Measurements from ENCODE around the gene ALG9.

The ALG9 gene

DNA sequence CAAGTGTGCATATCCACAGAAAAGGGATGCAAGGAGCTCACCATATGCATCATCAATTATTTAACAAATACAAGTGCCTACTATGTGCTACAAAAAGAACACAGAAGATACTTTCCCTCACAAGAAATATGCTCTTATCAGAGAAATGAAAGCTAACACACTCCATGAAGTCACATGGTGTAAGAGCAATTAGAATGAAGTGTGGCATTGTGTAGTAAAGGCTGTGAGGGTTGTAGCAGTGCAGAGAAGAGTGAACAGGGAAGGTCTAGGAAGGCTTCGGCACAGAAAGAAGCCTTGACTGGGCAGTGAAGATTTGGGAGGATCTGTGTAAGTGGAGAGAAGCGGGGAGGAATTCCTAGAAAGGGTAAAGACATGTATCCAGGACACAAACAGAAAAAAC lies 127.7 kb downstream of the ALG9 start:
- H2AFZ ChIP-seq (ENCODE audit: low read length), result no peak overlapping the region
- H3F3A ChIP-seq (ENCODE audit: low read depth), result no peaks in the 10 kb centered on the region
- H3K4me1 ChIP-seq (ENCODE audit: insufficient read depth, low read length, poor library complexity, severe bottlenecking), result peaks cover 5% of the 10 kb centered on the region
- H3K4me3 ChIP-seq (ENCODE audit: low read length, poor library complexity, severe bottlenecking), result no peak overlapping the region
- H4K20me1 ChIP-seq (ENCODE audit: insufficient read depth, low read length, poor library complexity, severe bottlenecking), result peaks cover 6% of the 10 kb centered on the region
- peaks cover 88% of the 10 kb centered on the region; the same call in 1 of the 2 replicates for H3K36me3 ChIP-seq (ENCODE audit: insufficient read depth, low read length)
- no peaks in the 10 kb centered on the region; the same call in 1 of the 2 replicates for H3K79me2 ChIP-seq (ENCODE audit: insufficient read depth, low read length)
- no peaks in the 10 kb centered on the region for H3K27me3 ChIP-seq (ENCODE audit: insufficient read depth, low read length, poor library complexity, severe bottlenecking)
- no peak overlapping the region for H3K9ac ChIP-seq (ENCODE audit: low read depth, low read length, poor library complexity, severe bottlenecking)
- H3K9me2 ChIP-seq (replicated peaks; ENCODE audit: low read depth, low read length), result no peaks in the 10 kb centered on the region
- H3K9me3 ChIP-seq (ENCODE audit: insufficient read depth, low read depth, low read length), result no peaks in the 10 kb centered on the region
- TF ChIP-seq, protein P1, sequence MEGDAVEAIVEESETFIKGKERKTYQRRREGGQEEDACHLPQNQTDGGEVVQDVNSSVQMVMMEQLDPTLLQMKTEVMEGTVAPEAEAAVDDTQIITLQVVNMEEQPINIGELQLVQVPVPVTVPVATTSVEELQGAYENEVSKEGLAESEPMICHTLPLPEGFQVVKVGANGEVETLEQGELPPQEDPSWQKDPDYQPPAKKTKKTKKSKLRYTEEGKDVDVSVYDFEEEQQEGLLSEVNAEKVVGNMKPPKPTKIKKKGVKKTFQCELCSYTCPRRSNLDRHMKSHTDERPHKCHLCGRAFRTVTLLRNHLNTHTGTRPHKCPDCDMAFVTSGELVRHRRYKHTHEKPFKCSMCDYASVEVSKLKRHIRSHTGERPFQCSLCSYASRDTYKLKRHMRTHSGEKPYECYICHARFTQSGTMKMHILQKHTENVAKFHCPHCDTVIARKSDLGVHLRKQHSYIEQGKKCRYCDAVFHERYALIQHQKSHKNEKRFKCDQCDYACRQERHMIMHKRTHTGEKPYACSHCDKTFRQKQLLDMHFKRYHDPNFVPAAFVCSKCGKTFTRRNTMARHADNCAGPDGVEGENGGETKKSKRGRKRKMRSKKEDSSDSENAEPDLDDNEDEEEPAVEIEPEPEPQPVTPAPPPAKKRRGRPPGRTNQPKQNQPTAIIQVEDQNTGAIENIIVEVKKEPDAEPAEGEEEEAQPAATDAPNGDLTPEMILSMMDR (conservative IDR thresholded peaks at IDR 0.05; ENCODE audit: low read length), result no peak
- no peak for TF ChIP-seq EZH2phosphoT487 (IDR thresholded peaks at IDR 0.05; ENCODE audit: borderline replicate concordance)
- H3K4me2 ChIP-seq (ENCODE audit: low read depth, low read length, poor library complexity, severe bottlenecking), result no peak overlapping the region

DNA sequence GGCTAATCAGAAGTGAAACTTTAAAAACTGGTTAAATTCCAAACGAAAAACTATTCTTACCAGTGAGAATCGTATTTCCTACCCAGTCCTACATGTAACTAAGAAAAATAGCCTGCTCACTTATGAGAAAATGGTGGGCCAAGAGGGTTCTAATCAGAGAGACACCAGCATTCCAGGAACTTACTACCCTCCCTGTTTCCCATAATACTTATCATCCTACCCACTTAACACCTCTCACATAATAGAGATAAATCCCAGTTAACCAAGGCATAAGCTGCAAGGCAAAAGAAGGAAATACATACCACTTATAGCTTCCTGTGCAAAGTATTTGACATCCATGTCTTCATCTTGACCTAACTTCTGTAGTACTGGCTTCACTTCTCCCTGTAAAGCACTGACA lies 129.6 kb downstream of the ALG9 start:
- peaks cover 77% of the 10 kb centered on the region; the same call in 1 of the 2 replicates for H3K36me3 ChIP-seq (ENCODE audit: insufficient read depth, low read length)

DNA sequence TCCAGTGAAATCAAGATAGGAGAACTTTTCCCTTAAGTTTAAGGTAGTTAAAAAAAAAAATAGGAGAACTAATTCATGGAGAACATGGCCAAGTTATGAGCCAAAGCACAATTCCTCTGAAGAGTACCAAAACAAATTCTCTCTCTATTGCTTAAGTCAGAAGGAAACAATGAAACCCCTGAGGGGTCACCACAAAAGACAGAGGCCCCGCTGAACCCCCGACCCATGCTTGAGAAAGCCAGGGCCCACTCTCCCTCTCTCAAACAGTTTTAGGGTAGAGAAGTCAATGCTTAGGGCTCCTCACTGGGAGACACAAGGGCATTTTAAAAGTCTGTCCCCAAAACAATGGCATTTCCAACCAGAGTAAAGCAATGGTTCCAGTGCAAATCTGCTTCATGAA lies 132.1 kb downstream of the ALG9 start:
- Histone ChIP-seq H3K9me3 (ENCODE audit: insufficient read depth, low read depth, low read length) (no peaks in the 10 kb centered on the region), H3K4me2 (ENCODE audit: low read depth, low read length, poor library complexity, severe bottlenecking) (no peak overlapping the region), H3K27me3 (ENCODE audit: insufficient read depth, low read length, poor library complexity, severe bottlenecking) (no peaks in the 10 kb centered on the region), H3K79me2 (ENCODE audit: insufficient read depth, low read length) (no peaks in the 10 kb centered on the region), H3K36me3 (ENCODE audit: insufficient read depth, low read length) (peaks cover 58% of the 10 kb centered on the region; the same call in 1 of the 2 replicates), H2AFZ (ENCODE audit: low read length) (no peak overlapping the region), H4K20me1 (ENCODE audit: insufficient read depth, low read length, poor library complexity, severe bottlenecking) (no peaks in the 10 kb centered on the region), H3F3A (ENCODE audit: low read depth) (no peaks in the 10 kb centered on the region), H3K9me2 (replicated peaks; ENCODE audit: low read depth, low read length) (no peaks in the 10 kb centered on the region), H3K4me1 (ENCODE audit: insufficient read depth, low read length, poor library complexity, severe bottlenecking) (peaks cover 5% of the 10 kb centered on the region), H3K9ac (ENCODE audit: low read depth, low read length, poor library complexity, severe bottlenecking) (no peak overlapping the region), H3K4me3 (ENCODE audit: low read length, poor library complexity, severe bottlenecking) (no peak overlapping the region)
- TF ChIP-seq EZH2phosphoT487 (IDR thresholded peaks at IDR 0.05; ENCODE audit: borderline replicate concordance), result no peak
- TF ChIP-seq, protein P1 (conservative IDR thresholded peaks at IDR 0.05; ENCODE audit: low read length), result no peak

More for the DNA sequence above, 129.6 kb downstream of the ALG9 start:
- Histone ChIP-seq H3K4me1 (ENCODE audit: insufficient read depth, low read length, poor library complexity, severe bottlenecking) (peaks cover 5% of the 10 kb centered on the region), H3K9ac (ENCODE audit: low read depth, low read length, poor library complexity, severe bottlenecking) (no peak overlapping the region), H3K4me3 (ENCODE audit: low read length, poor library complexity, severe bottlenecking) (no peak overlapping the region), H3K27me3 (ENCODE audit: insufficient read depth, low read length, poor library complexity, severe bottlenecking) (no peaks in the 10 kb centered on the region), H3F3A (ENCODE audit: low read depth) (no peaks in the 10 kb centered on the region), H3K79me2 (ENCODE audit: insufficient read depth, low read length) (no peaks in the 10 kb centered on the region), H4K20me1 (ENCODE audit: insufficient read depth, low read length, poor library complexity, severe bottlenecking) (no peaks in the 10 kb centered on the region), H3K4me2 (ENCODE audit: low read depth, low read length, poor library complexity, severe bottlenecking) (no peak overlapping the region), H3K9me2 (replicated peaks; ENCODE audit: low read depth, low read length) (no peaks in the 10 kb centered on the region), H2AFZ (ENCODE audit: low read length) (no peak overlapping the region), H3K9me3 (ENCODE audit: insufficient read depth, low read depth, low read length) (no peaks in the 10 kb centered on the region)
- TF ChIP-seq, protein P1 (conservative IDR thresholded peaks at IDR 0.05; ENCODE audit: low read length), result no peak
